NCI-H2196 (cell line): ENCODE results near the gene CEP128.

Experiments
- DNase-seq: peaks from one replicate; lab custom pipeline; 2025; ENCODE audit not compliant: unreplicated experiment; lab: John Stamatoyannopoulos, UW

CEP128 gene

DNA sequence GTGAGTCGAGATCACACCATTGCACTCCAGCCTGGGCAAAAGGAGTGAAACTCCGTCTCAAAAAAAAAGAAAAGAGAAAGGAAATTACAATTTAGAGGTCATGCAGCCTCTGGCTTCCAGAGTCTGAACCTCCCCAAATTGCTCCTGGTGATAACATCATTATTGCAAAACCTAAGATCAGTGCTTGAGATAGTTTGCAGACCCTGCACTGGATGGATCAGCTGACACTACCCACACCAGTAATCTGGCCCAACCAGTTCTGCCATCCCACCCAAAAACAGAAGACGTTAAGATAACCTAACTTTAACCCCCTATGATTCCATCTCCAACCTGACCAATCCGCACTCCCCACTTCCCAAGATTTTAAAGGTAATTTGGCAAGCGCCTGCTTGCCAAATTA is 376.5 kb downstream of the CEP128 start:
- no peak for DNase-seq

DNA sequence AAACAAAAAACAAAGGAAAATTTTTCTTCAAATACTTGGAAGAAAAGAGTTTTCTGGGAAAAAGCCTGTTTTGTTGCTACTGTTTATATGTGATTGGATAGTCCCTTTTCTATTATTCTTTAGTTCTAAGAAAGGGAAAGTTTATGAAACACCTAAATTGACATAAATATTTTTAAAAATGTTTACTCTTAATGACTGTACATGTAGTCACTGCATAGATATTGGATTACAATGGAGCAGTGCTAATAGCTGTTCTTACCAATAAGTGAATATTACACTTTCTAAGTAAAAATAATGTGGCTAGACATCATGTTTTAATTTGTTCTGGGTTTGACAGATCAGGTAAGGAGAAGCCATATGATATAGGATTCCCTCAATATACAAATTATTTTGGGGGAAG is 377.5 kb downstream of the CEP128 start:
- DNase-seq: no peak

DNA sequence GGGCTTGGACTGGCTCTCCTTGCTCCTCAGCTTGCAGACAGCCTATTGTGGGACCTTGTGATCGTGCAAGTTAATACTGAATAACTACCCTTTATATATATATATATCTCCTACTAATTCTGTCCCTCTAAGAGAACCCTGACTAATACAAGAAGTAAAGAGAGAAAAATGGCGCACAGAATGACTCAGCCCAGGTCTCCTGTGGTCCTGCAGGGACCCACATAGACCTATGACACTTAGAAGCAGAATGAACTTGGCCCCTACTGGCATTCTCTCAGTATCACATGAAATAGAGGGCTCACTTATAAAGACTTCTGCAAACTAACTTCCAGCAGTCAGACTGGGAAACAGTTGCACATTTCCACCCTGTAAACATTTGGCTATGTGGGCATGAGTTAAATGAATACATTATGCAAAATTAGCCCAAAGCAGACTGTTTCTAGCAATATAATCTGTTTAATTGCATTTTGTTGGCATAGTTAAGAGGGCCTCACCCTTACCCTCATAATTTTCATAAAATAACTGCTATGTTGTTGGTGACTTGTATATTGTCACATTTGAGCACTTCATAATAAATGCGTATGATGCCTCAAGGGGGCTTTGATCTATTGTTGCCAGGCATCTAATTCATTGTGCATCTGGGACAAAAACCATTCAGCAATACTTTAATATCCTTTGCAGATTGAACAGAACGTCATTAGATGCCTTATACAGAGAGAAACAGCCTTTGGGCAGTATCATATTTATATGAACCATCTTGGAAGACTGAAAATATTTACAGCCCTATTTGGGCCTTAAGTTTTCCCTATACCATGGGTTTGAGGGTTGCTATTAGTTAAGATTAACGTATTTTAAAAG is 380.5 kb downstream of the CEP128 start:
- DNase-seq: no peak

DNA sequence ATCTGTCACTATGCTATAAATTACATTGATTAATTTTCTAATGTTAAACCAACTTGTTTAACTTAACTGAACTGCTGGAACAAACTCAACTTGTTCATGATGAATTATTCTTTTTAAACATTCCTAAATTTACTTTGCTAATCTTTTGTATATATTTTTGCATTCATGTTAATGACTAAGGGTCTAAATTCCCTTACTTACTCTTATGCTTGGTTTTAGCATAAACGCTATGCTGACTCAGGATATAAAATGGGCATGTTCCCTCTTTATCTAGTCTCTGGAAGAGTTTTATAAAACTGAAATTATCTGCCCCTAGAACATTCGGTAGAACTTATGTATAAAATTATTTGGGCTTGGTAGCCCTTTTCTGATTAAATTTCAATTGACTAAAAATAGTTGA is 387.4 kb downstream of the CEP128 start:
- no peak for DNase-seq

DNA sequence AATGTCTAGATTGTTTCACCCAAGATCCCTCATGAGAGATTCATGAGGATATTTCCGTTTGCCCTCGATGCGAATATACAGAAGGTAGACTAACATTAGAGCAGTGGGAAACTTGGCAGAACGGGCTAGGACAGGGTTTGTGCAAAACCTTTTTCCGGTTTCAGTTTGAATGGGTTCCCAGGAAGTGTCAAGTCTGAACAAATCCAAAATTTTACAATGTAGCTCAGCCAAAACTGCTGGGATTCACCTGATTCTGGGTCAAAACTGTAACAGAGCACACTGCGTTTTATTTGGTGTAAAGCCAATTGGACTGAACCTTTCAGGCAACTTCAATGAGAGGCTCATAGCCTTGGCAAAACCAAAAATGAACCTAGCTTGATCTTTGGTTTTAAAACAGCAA is 392.4 kb downstream of the CEP128 start:
- no peak for DNase-seq

DNA sequence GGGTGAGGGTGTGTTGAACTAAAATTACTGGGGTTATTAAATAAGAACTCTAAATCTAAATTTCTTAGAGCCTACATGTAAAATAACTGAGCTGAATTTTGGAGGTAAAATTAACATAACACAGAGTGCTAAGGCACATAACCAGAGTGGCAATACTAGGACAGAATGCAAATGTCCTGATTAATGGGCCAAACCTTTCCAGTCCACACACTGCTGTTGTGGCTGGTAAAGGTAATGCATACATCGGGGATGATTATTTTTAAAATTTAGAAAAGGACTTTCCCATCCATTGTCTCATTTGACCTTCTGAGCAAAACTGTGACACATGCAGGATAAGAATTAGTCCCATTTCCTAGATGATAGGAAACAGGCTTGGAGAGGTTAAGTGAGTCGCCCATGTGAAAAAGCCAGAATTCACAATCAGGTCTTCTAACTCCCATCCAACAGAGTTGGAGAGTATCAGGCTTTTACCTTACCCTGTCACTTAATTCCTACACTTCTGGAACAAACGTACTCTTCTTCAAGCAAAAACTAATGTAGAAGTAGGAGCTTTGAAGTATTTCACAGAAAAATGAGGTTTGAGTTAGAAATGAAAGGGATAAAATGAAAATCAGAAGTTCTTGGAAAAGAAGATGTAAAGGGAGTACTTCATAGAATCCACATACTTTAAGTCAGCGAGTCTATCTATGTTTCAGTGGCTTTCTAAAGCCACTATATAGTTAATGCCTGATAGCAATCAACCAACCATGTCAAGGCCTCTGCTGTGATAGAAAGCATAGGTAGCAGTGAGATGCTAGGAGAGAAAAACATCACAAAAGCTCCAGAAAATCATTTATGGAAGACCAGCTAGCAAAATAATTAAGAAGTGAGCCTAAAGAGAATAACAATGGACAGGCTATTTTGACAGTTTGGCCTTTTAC is 395.3 kb downstream of the CEP128 start:
- no peak for DNase-seq

DNA sequence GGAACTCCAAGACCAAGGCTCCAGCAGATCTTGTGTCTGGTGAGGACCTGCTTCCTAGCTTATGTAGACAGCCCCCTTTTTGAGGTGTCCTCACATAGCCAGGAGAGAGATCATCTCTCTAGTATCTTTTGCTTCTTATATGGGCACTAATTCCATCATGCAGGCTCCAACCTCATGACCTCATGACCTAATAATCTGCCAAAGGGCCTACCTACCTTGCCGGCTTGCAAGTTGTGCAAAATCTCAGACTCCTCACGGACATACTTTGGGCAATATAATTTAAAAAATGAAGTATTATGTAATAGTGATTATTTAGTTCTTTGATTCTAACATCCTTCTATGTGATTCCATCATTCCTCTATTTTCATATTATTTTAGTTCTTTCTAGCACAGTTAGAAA is 397.2 kb downstream of the CEP128 start:
- DNase-seq: no peak

DNA sequence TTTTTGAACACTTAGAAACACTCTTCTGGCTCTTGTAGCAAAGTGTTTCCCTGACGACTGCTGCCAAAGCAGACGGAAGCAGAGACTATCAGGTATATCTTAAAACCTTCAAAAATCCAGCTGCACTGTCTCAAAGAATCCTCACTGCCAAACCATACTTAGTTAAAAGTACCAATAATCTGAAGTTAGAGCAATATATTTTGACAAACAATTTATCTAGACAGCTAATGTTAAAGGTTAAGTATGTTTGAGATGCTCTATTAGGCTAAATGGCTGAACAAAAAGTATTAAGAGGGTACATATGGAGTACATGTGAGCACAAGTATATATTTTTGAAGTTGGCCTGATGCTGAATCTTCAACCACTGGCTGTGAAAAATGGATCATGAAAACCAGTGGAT is 398.3 kb downstream of the CEP128 start:
- DNase-seq: no peak

DNA sequence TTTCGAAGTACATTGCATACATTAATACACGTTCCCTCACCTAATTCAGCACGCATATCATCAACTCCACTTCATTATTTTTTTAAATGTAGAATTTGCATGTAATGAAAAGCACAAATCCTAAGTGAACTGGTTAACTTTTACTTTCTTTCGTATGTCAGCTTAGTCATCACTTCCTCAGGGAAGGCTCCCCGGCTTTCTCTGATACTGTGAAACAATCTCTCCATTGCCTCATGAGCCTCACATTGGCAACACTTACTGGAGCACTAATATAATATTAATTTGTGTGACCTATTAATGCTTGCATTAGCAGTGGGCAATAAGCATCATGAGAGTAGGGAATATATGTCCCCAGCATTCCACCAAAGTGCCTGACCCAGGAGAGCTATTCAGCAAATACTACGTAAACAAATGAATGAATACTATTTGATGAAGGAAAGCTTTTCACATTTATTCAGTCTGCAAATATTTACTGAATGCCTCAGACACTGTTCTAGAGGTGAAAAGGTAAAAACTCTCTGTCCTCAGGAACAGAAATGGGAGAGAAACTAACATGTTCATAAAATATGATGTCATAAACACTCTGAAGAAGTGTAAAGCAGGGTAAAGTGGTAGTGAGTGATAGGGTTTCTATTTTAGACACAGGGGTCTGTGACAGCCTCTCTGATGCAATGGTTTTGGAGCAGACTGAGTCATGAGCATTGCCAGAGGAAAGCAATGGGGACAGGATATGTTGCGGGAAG is 402.7 kb downstream of the CEP128 start:
- no peak for DNase-seq

DNA sequence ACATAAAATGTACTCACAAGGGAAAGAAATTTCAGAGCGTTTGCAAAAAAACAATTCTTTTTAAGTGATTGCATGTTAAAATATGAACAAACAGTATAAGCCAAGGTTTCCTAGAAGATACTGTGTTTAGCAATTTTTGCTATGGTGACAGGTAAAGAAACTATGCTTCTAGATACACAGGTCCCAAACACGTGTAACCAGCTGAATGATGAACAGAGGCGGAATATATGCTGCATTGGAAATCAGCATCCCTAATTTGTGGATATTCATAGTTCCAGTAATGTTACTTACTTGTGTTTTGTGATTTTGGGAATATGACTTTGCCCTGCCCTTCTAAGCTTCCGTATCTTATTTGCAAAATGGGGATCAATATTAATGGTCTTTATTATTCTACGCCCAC is 403.9 kb downstream of the CEP128 start:
- no peak for DNase-seq

DNA sequence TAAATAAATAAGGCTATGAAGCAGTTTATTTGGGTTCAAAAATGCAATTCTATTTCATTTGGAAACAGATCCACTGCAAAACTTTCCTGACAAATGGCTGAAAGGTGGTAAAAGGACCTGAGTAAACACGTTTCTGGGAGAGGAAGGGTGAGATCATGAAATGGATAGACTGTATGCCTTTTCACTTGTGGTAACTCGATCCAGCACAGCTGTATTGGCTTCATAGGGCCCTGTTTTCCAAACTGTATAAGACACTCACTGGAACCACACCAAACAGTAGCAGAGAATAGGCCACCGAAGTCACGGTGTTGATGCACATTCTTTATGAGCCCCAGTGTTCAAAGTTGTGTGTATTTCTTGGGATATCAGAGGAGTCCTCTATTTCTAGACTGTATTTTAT is 405.1 kb downstream of the CEP128 start:
- DNase-seq: no peak

DNA sequence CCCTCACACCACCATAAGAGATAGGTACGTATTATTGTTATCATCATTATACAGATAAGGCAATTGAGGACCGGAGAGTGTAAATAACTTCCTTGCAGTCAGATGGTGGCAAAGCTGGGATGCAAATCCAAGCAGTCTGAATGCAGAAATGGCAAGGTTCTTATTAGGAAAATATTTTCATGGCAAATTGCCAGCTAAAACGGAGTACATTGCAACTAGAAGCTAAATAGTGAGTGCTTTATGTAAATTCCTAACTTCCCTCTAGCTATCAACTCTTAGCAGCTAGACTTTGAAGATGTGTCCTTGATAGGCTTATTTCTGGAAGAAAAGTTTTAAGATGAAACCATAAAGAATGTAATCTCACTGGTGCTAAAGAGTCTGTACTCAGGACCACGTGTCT is 406.4 kb downstream of the CEP128 start:
- no peak for DNase-seq

DNA sequence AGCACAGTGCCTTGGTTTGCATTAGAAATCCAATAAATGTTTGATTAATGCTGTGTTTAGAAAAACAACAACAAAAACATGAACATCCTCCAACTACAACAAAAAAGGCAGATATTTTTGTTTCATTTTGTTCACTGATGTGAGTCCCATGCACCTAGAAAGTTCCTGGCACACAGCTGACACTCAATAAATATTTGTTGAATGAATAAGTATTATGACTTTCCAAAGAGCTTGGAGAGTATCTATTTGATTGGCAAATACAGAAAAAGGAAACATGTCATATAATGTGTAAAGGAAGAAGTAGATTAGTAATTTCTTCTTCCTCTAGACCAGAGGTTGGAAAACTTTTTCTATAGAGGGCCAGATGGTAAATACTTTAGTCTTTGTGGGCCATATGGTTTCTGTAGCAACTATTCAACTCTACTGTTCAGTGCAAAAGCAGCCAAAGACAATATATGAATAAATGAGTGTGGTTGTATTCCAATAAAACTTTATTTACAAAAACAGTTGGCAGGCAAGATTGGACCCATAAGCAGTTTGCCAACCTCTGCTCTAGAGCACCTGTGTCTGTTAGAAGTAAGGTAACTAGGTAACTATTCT is 417.9 kb downstream of the CEP128 start:
- DNase-seq: no peak

DNA sequence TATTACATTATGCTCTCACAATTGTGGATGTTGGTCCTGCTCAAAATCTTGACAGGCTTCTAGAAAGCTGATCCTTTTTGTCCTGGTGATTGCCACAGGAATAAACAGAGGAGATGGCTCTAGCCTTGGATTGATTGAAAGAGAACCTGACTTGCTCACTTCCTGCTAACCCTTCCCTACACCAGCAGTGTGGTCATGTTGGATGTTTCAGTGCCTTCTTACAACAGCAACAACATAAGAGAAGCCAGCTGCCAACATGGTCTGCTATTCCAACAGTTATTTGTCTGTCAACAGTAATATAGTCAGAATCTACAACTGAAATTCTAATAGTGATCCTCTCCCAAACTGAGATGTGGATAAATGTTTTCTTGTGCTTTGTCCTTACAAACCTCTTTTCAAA is 418.6 kb downstream of the CEP128 start:
- DNase-seq: no peak

DNA sequence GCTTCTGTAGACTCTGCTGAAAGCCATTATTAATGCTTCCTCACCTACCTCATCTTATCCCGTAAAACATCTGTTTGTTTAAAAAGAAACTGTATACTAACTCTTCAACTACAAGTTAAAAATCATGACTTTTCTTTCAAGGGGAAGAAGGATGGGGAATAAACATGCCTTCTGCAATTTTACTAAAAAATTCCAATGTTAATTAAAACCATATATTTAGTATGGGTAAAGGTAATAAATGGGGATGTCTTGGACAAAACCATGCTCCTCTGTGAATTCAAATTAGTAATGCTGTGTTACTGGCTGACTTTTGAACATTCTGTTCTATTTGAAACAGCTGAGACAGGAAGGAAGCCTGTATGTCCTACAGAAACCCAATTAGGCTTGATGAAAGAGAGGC is 419.1 kb downstream of the CEP128 start:
- DNase-seq: no peak

DNA sequence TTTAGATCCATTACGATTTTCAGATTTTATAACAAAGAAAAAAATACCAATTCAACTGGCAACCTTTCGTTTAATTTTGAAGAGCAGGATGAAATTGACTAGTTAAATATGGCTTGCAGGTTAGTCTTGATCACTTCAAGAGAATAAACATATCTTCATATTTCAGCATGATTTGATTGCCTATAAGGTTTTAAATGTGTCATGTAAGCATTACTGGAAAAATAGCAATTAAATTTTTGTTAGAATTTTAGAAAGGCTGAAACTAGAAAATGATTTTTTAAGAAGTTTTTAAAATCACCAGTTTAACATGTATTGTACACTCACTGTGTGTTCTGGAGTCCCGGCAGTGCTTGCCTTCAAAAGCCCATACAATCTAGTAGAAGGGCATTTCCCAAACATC is 420.1 kb downstream of the CEP128 start:
- DNase-seq: no peak

DNA sequence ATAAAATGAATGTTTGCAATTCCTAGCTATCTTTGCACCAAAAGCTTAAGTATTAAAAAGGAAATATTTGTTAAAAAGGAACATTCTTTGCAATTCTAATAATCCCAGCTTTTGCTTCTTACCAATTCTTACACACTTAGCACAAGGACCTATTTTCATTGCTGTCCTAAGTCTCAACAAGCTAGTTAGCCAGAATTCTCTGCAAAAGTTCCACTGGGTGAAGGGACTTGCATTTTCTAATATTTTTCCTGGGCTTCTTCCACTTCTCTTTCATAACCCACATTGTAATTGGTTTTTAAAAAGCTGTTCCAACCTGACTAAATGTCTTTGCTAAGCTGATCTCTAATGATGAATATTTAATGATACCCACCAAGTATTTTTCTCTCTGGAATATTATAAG is 422.5 kb downstream of the CEP128 start:
- no peak for DNase-seq

DNA sequence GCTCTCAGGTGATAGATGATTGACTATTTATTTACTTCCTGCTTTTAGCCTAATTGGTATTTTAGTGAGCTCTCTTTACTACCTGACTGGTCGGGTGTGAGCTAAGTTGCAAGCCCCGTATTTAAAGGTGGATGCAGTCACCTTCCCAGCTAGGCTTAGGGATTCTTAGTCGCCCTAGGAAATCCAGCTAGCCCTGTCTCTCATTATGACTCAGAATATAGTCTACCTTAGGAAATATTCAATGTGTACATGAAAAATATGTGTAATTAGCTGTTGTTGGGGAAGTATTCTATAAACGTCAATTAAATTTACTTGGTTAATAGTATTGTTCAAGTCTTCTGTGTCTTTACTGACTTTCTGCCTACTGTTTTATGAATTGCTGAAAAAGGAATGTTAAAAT is 423.4 kb downstream of the CEP128 start:
- DNase-seq: no peak

DNA sequence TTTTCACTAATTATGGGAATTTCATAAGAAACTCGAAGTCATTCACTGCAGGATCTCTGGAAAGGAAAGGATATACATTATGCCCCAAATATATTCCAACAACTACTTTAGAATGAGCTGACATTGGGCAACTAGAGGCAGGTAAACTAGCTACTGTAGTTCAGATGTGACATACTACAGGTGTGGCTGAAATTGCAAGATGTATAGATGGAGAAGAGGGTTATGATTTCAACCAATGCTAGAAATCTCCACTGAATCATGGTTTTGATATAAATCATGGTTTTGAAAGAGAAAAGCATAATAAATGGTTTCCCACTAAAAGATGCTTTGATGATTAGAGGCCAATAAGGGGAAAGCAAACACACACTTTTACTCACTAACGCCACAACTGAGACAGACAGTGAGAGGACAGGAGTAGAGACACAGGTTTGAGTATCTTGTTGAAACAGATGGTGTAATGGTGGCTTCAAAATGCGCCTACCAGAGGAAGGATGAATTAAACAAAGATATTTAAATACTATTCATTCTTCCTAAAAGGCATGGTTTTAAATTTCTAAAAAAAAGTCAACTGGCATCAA is 434.2 kb downstream of the CEP128 start:
- no peak for DNase-seq

DNA sequence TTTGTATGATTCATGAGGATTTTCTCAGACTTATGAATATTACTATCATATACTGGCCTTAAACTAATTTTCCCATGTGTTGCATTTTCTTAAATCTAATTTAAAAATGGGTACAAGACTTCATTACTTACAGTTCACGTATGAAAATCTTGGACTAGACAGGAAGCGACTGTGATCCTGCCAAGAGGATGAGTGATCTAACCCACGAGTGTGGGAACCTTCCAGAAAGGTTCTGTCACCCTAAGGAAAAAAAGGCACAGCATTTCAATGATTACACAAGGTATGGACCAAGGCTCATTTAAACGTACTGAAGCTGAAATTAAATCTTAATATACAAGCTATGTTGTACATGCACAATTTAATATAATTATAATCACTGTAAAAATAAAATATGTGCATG is 436.8 kb downstream of the CEP128 start:
- DNase-seq: no peak

DNA sequence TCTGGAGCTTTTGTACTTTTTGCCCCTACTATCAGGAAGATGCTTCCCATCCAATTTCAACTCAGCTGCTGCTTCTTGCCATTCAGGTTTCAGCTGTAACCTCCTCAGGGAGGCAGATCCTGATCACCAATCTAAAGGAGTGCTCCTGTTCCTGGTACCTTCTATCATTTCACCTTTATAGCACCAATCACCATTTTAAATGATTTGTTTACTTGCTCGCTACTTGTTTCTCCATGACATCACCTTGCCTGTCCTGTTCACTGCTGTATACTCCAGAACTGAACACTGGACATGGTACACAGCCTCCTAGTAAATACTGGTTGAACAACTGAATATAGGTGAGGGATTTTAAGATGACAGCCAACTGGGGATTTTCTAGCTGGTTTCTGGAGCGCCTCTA is 443.0 kb downstream of the CEP128 start:
- no peak for DNase-seq
